Smooth muscle cell (in vitro differentiated cells): Measurements from ENCODE around the gene CFAP298. TPM values are rescaled to one million over a fixed set of nuclear protein-coding genes. Genes with fewer than 3 reads are reported as not detected.
"Not testable (repeated sequence)": the region's sequence is repeated elsewhere in the genome, so short reads cannot be mapped to it uniquely, and the experiment has no call there.

Experiments
- DNase-seq: peaks from one replicate; lab custom pipeline; 2025; ENCODE audit not compliant: unreplicated experiment; lab: John Stamatoyannopoulos, UW
- H2AFZ ChIP-seq: fragments of 200-600 bp; sonication (generic); 2 replicates; pipeline ENCODE4 v1.6.0; 2016; ENCODE audit warnings: antibody characterized with exemption, low read depth, mild to moderate bottlenecking
- H3F3A ChIP-seq: fragments of 200-600 bp; sonication (generic); 2 replicates; pipeline ENCODE4 v1.6.0; 2017; ENCODE audit warnings: antibody characterized with exemption, low read depth
- H3K27ac ChIP-seq: fragments of 200-600 bp; sonication (generic); 2 replicates; pipeline ENCODE4 v1.5.1; 2016; ENCODE audit warnings: low read depth, mild to moderate bottlenecking
- H3K27me3 ChIP-seq: fragments of 200-600 bp; sonication (generic); 2 replicates; pipeline ENCODE4 v1.6.1; 2016; ENCODE audit warnings: low read depth, mild to moderate bottlenecking
- H3K36me3 ChIP-seq: fragments of 200-600 bp; sonication (generic); 2 replicates; pipeline ENCODE4 v1.5.1; 2016; ENCODE audit warnings: low read depth
- H3K4me1 ChIP-seq: fragments of 200-600 bp; sonication (generic); 2 replicates; pipeline ENCODE4 v1.5.1; 2016; ENCODE audit warnings: low read depth
- H3K4me2 ChIP-seq: fragments of 200-600 bp; sonication (generic); 2 replicates; pipeline ENCODE4 v1.6.0; 2016; ENCODE audit warnings: mild to moderate bottlenecking
- H3K4me3 ChIP-seq: fragments of 200-600 bp; sonication (generic); 2 replicates; pipeline ENCODE4 v1.5.1; 2016; ENCODE audit warnings: mild to moderate bottlenecking
- H3K79me2 ChIP-seq: fragments of 200-600 bp; sonication (generic); 2 replicates; pipeline ENCODE4 v1.6.0; 2016; ENCODE audit warnings: low read depth, mild to moderate bottlenecking
- H3K9ac ChIP-seq: fragments of 200-600 bp; sonication (generic); 2 replicates; pipeline ENCODE4 v1.6.0; 2016; ENCODE audit warnings: low read depth
- H3K9me3 ChIP-seq: fragments of 200-600 bp; sonication (generic); replicated peaks from 2 replicates; pipeline ENCODE4 v1.5.1; 2016; ENCODE audit warnings: low read depth
- H4K20me1 ChIP-seq: fragments of 200-600 bp; sonication (generic); 2 replicates; pipeline ENCODE4 v1.6.0; 2016; ENCODE audit warnings: low read depth
- whole genome bisulfite sequencing: methylation state at CpG from one replicate; pipeline ENCODE4 v1.1.7; 2016; ENCODE audit warnings: low lambda C conversion rate; 5-methylcytosine and 5-hydroxymethylcytosine counted together
- polyA plus RNA-seq: library from polyadenylated mRNA; unstranded; fragments of >200 nt; fragmentation: Nextera tagmentation; extraction: Ambion mirVana; gene quantifications from 2 replicates; pipeline ENCODE4 v1.2.1, GENCODE V29; 2016
- total RNA-seq: library from RNA; depleted of rRNA; stranded (reverse); fragments of >200 nt; gene quantifications from 2 replicates; pipeline ENCODE4 v1.2.3, GENCODE V29; 2014
- TF ChIP-seq, protein P1 (sequence below): fragments of 200-600 bp; sonication (generic); IDR thresholded peaks from 2 replicates; pipeline ENCODE4 v1.5.1; 2017; ENCODE audit warnings: borderline replicate concordance, mild to moderate bottlenecking, antibody characterized with exemption; ENCODE audit not compliant: insufficient read depth, poor library complexity, severe bottlenecking

Gene CFAP298
- total and polyA plus RNA-seq, 2 experiments from 2014 or later: 26.8 to 41.9 TPM

- H3K27ac ChIP-seq: peak overlapping the region; percentile 96
- H3K27me3 ChIP-seq: peaks cover 4% of the 10 kb centered on the region
- TF ChIP-seq, protein P1, sequence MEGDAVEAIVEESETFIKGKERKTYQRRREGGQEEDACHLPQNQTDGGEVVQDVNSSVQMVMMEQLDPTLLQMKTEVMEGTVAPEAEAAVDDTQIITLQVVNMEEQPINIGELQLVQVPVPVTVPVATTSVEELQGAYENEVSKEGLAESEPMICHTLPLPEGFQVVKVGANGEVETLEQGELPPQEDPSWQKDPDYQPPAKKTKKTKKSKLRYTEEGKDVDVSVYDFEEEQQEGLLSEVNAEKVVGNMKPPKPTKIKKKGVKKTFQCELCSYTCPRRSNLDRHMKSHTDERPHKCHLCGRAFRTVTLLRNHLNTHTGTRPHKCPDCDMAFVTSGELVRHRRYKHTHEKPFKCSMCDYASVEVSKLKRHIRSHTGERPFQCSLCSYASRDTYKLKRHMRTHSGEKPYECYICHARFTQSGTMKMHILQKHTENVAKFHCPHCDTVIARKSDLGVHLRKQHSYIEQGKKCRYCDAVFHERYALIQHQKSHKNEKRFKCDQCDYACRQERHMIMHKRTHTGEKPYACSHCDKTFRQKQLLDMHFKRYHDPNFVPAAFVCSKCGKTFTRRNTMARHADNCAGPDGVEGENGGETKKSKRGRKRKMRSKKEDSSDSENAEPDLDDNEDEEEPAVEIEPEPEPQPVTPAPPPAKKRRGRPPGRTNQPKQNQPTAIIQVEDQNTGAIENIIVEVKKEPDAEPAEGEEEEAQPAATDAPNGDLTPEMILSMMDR: no peak
- H3K9me3 ChIP-seq: no peaks in the 10 kb centered on the region
- peak overlapping the region; percentile 95 for H3K4me3 ChIP-seq
- peak overlapping the region; percentile 87 for H2AFZ ChIP-seq
- peaks cover 6% of the 10 kb centered on the region for H3K4me1 ChIP-seq
- H3K36me3 ChIP-seq: no peaks in the 10 kb centered on the region
- peak overlapping the region; percentile 98 for H3K4me2 ChIP-seq
- no peak for DNase-seq
- H4K20me1 ChIP-seq: no peaks in the 10 kb centered on the region
- WGBS: under 1% methylated on average over 28 of the region's 28 CpGs
- H3K9ac ChIP-seq: peak overlapping the region; percentile 94
- no peaks in the 10 kb centered on the region for H3F3A ChIP-seq
- peaks cover 11% of the 10 kb centered on the region for H3K79me2 ChIP-seq
These were observed 643 bp downstream of the CFAP298 start for GRCh38 chr21:32611471-32611997.

DNA sequence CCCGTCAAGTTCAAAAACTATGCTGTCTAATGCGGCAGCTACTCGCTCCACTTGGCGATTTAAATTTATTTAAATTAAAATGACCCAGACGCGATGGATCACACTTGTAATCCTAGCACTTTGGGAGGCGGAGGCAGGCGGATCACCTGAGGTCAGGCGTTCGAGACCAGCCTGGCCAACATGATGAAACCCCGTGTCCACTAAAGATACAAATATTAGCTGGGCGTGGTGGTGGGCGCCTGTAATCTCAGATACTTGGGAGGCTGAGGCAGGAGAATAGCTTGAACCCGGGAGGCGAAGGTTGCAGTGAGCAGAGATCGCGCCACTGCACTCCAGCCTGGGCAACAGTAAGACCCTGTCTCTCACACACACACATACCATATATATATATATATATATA is 1.2 kb downstream of the CFAP298 start:
- H4K20me1 ChIP-seq, H3F3A ChIP-seq, H3K27me3 ChIP-seq, H3K27ac ChIP-seq, H2AFZ ChIP-seq, H3K4me1 ChIP-seq, DNase-seq, H3K36me3 ChIP-seq, H3K9me3 ChIP-seq: not testable (repeated sequence)
- H3K4me3 ChIP-seq: peak overlapping the region; percentile 95
- 81% methylated on average over 17 of the region's 17 CpGs for WGBS
- peak overlapping the region; percentile 98 for H3K4me2 ChIP-seq
- peaks cover 11% of the 10 kb centered on the region for H3K79me2 ChIP-seq
- peak overlapping the region; percentile 7 for H3K9ac ChIP-seq

DNA sequence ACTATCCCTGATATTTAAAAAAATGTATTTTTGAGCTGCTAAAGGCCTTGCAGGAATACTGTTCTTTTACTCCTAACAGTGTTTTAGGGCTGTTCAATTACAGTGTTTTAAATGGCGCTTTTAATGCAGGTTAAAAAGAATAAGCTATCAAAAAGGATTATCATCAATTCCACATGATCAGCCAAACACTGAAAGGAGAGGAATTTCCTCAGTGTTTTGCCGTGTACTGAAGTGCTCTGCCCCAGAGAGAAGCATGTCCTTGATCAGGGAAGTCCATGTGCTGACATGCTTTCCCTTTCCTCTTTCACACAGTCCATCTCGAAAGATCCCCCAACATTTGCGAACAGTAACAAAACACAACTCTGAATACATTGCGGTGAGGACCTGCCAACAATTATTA is 3.3 kb downstream of the CFAP298 start:
- H3K4me1 ChIP-seq: peaks cover 6% of the 10 kb centered on the region
- no peak overlapping the region for H3K4me3 ChIP-seq
- WGBS: over 99% methylated on average over 5 of the region's 5 CpGs
- no peaks in the 10 kb centered on the region for H3K27me3 ChIP-seq
- H3K27ac ChIP-seq: no peak overlapping the region
- peaks cover 11% of the 10 kb centered on the region for H3K79me2 ChIP-seq
- no peak overlapping the region for H2AFZ ChIP-seq
- TF ChIP-seq, protein P1: no peak
- no peaks in the 10 kb centered on the region for H3K36me3 ChIP-seq
- H3F3A ChIP-seq: no peaks in the 10 kb centered on the region
- no peaks in the 10 kb centered on the region for H4K20me1 ChIP-seq
- DNase-seq: no peak
- no peak overlapping the region for H3K4me2 ChIP-seq
- no peaks in the 10 kb centered on the region for H3K9me3 ChIP-seq
- no peak overlapping the region for H3K9ac ChIP-seq

DNA sequence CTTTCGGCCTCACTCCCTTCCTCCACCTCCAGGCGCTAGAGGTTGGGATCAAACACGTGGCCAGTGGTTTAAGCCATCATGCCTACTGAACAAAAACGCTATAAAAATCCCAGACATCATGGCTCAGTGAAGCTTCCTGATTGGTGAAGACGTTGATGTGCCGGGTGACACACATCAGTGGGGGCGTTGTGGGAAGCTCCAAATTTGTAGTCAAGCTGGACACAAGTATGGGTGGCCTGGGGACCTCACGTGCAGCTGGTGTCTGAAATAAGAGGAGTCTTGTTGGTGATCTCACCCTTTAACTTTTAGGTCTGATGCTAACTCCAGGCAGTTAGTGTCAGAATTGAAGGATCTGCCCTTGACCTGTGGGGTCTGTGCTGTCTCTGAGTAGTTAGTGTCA is 6.7 kb downstream of the CFAP298 start:
- H3K27me3 ChIP-seq: no peaks in the 10 kb centered on the region
- H3K4me1 ChIP-seq: no peaks in the 10 kb centered on the region
- H3K4me2 ChIP-seq: no peak overlapping the region
- no peaks in the 10 kb centered on the region for H3K36me3 ChIP-seq
- no peaks in the 10 kb centered on the region for H3K9me3 ChIP-seq
- DNase-seq: no peak
- H3K9ac ChIP-seq: no peak overlapping the region
- WGBS: 84% methylated on average over 8 of the region's 8 CpGs
- peaks cover 4% of the 10 kb centered on the region for H3F3A ChIP-seq
- H3K79me2 ChIP-seq: peaks cover 4% of the 10 kb centered on the region
- H4K20me1 ChIP-seq: no peaks in the 10 kb centered on the region
- H3K27ac ChIP-seq: no peak overlapping the region
- TF ChIP-seq, protein P1: no peak
- H3K4me3 ChIP-seq: no peak overlapping the region
- H2AFZ ChIP-seq: no peak overlapping the region
